Measurements from ENCODE around the gene MYO5C. TPM values are rescaled to one million over a fixed set of nuclear protein-coding genes. Genes with fewer than 3 reads are reported as not detected.

The MYO5C gene
- total RNA-seq, 1 experiment from 2014 or later, result 0.43 TPM

- Histone ChIP-seq H3K36me3 (ENCODE audit: insufficient read depth, low read length, poor library complexity, severe bottlenecking) (no peaks in the 10 kb centered on the region), H3K27ac (ENCODE audit: low read depth, low read length, poor library complexity, severe bottlenecking) (no peak overlapping the region), H3K27me3 (replicated peaks; ENCODE audit: insufficient read depth, low read depth, low read length, poor library complexity) (no peaks in the 10 kb centered on the region), H3K9me3 (ENCODE audit: low read depth, low read length, poor library complexity, severe bottlenecking) (no peaks in the 10 kb centered on the region), H3K4me3 (ENCODE audit: low read depth, low read length, poor library complexity, severe bottlenecking) (no peak overlapping the region), H3K4me1 (ENCODE audit: insufficient read depth, low read length, poor library complexity, severe bottlenecking) (peaks cover 5% of the 10 kb centered on the region)
- no peak for DNase-seq (ENCODE audit: low spot score)
- BruUV-seq (replicated peaks), result no TSS peak
- intact Hi-C loops (cut with micrococcal nuclease; ENCODE audit: unreplicated experiment), result no loop called here
- ChIA-PET POLR2A (ENCODE audit: low non-redundant PET) (no interaction called here), CTCF (no interaction called here)
- TF ChIP-seq CTCF (conservative IDR thresholded peaks at IDR 0.05; ENCODE audit: low read depth, low read length) (no peak), EZH2 (IDR thresholded peaks at IDR 0.05; ENCODE audit: borderline replicate concordance, low read depth, low read length, poor library complexity, severe bottlenecking) (no peak)
Observed at GRCh38 chr15:52261026-52261425, 34.6 kb downstream of the MYO5C start.

- H3K4me1 ChIP-seq (ENCODE audit: insufficient read depth, low read length, poor library complexity, severe bottlenecking), result peaks cover 5% of the 10 kb centered on the region
- no peak for DNase-seq (ENCODE audit: low spot score)
- BruUV-seq (replicated peaks), result no TSS peak
- no peak overlapping the region for H3K4me3 ChIP-seq (ENCODE audit: low read depth, low read length, poor library complexity, severe bottlenecking)
- ChIA-PET POLR2A (ENCODE audit: low non-redundant PET) (no interaction called here), CTCF (no interaction called here)
- TF ChIP-seq CTCF (conservative IDR thresholded peaks at IDR 0.05; ENCODE audit: low read depth, low read length) (no peak), EZH2 (IDR thresholded peaks at IDR 0.05; ENCODE audit: borderline replicate concordance, low read depth, low read length, poor library complexity, severe bottlenecking) (no peak)
- intact Hi-C loops (cut with micrococcal nuclease; ENCODE audit: unreplicated experiment), result loop anchor here (5.0 kb wide), 1 partner anchor 78 kb away; no protein-coding TSS in a partner anchor
- no peaks in the 10 kb centered on the region for H3K27me3 ChIP-seq (replicated peaks; ENCODE audit: insufficient read depth, low read depth, low read length, poor library complexity)
- no peak overlapping the region for H3K27ac ChIP-seq (ENCODE audit: low read depth, low read length, poor library complexity, severe bottlenecking)
- H3K36me3 ChIP-seq (ENCODE audit: insufficient read depth, low read length, poor library complexity, severe bottlenecking), result no peaks in the 10 kb centered on the region
- no peaks in the 10 kb centered on the region for H3K9me3 ChIP-seq (ENCODE audit: low read depth, low read length, poor library complexity, severe bottlenecking)
Observed at GRCh38 chr15:52259503-52259902, 36.1 kb downstream of the MYO5C start.

GRCh38 chr15:52258461-52258860 lies 37.1 kb downstream of the MYO5C start:
- no peaks in the 10 kb centered on the region for H3K27me3 ChIP-seq (replicated peaks; ENCODE audit: insufficient read depth, low read depth, low read length, poor library complexity)
- no peaks in the 10 kb centered on the region for H3K36me3 ChIP-seq (ENCODE audit: insufficient read depth, low read length, poor library complexity, severe bottlenecking)
- ChIA-PET CTCF (interaction anchor here (3.7 kb wide), 1 partner anchor 477 kb away, joined by 17 read pairs; no protein-coding TSS in a partner anchor), POLR2A (ENCODE audit: low non-redundant PET) (interaction anchor here (0.5 kb wide), 1 partner anchor 148 kb away, joined by 3 read pairs; no protein-coding TSS in a partner anchor)
- DNase-seq (ENCODE audit: low spot score), result no peak
- H3K9me3 ChIP-seq (ENCODE audit: low read depth, low read length, poor library complexity, severe bottlenecking), result no peaks in the 10 kb centered on the region
- peaks cover 5% of the 10 kb centered on the region for H3K4me1 ChIP-seq (ENCODE audit: insufficient read depth, low read length, poor library complexity, severe bottlenecking)
- intact Hi-C loops (cut with micrococcal nuclease; ENCODE audit: unreplicated experiment), result loop anchor here (5.0 kb wide), 1 partner anchor 79 kb away; no protein-coding TSS in a partner anchor
- H3K27ac ChIP-seq (ENCODE audit: low read depth, low read length, poor library complexity, severe bottlenecking), result no peak overlapping the region
- TF ChIP-seq EZH2 (IDR thresholded peaks at IDR 0.05; ENCODE audit: borderline replicate concordance, low read depth, low read length, poor library complexity, severe bottlenecking) (no peak), CTCF (conservative IDR thresholded peaks at IDR 0.05; ENCODE audit: low read depth, low read length) (no peak)
- BruUV-seq (replicated peaks), result no TSS peak
- H3K4me3 ChIP-seq (ENCODE audit: low read depth, low read length, poor library complexity, severe bottlenecking), result no peak overlapping the region

Data from A673 (cell line).